T-helper 9 cell (primary cell): ENCODE results near the gene ZNF410.

ENCODE experiments used
- DNase-seq: peaks from one replicate; pipeline ENCODE4 v3.0.0-alpha.2; 2020

The ZNF410 gene

DNA sequence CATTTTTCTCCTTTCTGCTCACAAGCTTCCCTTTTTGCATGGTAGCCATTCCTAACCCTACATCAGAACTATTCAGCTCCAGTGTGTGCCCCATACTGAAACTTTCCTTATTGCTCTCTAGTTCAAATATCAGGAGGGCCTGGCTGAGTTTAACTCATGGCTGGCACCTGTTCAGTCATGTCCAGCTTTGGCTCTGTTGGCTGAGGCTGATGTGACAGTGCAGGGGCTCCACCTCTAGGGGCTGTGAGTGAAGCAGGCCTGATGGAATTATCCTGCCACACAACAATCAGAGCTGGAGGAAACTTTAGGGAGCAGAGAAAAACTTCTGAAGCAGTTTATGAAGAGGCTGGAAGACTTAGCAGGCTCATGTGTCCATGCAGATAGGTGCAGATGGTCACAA, 71.9 kb downstream of the ZNF410 start:
- DNase-seq, result no peak

DNA sequence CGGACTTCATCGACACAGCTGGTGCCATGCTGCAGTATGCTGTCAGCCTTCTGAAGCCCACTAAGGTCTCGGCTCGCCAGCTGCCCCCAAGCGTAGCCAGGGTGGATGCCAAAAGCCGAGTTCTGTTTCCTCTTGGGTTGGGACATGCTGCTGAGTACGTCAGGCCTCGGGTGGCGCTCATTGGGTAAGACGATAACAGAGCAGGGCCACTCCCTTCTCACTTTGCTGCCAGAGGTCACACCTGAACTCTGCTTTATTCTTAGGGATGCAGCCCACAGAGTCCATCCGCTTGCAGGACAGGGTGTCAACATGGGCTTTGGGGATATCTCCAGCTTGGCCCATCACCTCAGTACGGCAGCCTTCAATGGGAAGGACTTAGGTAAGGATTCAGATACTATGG, 74.5 kb downstream of the ZNF410 start:
- no peak for DNase-seq

DNA sequence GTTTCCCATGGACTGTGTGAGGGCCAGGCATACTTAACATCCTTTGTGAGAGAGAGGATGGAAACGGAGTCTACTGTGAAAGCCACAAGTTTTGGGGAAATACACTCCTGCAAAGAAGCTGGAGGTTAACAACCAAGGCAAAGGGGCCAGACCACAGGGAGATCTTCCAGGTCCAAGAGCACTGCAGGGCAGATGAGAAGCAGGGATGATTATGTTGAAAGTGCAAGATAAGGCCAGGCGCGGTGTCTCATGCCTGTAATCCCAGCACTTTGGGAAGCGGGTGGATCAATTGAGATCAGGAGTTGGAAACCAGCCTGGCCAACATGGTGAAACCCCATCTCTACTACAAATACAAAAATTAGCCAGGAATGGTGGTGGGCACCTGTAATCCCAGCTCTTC, 78.6 kb downstream of the ZNF410 start:
- no peak for DNase-seq

DNA sequence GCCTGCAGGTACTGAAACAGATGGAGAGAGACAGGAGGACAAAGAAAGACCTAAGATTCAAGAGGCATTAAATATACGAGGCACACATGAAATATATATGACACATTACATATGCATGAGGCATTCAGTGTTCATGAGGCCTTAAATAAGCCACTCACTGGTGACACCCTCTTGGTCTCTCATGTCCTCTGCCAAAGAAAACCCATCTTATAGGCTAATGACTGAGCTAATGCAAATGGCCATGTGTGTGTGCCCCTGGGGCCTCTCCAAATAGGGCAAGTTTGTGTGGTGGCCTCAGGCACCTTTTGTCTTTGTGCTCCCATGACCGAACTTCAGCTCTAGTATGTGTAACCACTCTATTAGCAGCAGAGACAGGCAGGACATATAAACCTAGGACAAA, 82.2 kb downstream of the ZNF410 start:
- no peak for DNase-seq

DNA sequence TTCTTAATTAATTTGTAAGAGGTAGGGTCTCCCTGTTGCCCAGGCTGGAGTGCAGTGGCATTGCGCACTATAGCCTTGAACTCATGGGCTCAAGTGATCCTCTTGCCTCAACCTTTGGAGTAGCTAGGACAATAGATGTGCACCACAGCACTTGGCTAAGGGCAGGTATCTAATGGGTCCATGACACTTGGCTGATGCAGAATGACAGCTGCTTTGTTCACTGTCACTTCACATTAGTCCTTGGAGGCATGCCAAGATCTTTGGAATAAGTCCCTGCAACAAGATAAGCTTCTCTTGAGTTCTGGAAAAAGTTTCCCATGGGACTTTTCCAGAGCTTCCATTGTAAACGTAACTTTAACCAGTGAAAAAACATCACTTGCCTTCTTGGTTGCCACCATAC, 86.8 kb downstream of the ZNF410 start:
- no peak for DNase-seq

DNA sequence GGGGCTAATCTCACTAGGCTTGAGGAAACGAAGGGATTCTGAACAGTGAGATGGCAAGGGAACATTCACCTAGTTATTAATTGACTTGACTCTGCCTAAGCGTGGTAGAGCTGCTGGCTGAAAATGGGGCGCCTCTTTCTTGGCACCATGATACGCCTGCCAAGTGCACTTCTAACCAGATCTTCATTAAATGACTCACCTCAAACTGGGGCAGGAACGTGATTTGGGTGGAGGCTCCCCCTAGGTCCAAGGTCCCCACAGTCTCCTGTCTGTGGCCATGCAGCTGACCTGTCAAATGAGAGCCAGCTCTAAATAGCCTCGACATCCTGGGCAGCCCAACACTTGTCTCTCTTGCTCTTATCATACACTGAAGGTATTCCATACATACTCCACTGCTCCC, 89.5 kb downstream of the ZNF410 start:
- DNase-seq, result no peak

DNA sequence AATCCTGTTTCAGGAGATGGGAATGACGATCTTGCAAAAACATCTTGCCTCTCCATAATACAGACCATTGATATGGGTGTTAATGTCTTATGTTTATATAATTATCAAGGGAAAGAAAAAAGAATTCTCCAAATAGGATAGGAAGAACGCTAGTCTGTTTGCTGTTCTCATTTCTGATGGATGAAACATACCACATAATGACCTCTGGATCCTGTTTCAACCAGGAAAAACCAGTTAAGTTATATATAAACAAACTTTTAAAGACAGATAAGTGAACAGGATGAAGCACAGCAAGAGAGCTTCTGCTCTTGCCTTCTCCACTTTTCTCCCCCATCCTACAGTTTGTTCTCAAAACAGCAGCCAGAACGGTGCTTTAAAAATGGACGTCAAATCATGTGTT, 91.2 kb downstream of the ZNF410 start:
- DNase-seq, result no peak
